T-helper 17 cell (primary cell): ENCODE measurements around the gene PLEKHA4. TPM values are rescaled to one million over a fixed set of nuclear protein-coding genes. Genes with fewer than 3 reads are reported as not detected.
A peak's percentile ranks its signal among the peaks of the same experiment; 100 is the strongest.
"Not testable (repeated sequence)": the region's sequence is repeated elsewhere in the genome, so short reads cannot be mapped to it uniquely, and the experiment has no call there.

Source experiments
- ATAC-seq: fragments of 150-1000 bp; cut with Tn5 transposase; 2 replicates; pipeline ENCODE4 v1.10.0; 2021; ENCODE audit warnings: mild to moderate bottlenecking, moderate library complexity
- DNase-seq, 3 donors: peaks; one replicate each; pipeline versions ENCODE4 v3.0.0 to v3.0.0-alpha.2; 2020 to 2021
- H3K9me3 ChIP-seq: one replicate; pipeline ENCODE4 v1.7.0; 2013; ENCODE audit warnings: low read length, mild to moderate bottlenecking; ENCODE audit not compliant: control insufficient read depth, poor library complexity, severe bottlenecking
- H3K27ac Mint-ChIP-seq: one replicate; pipeline ENCODE4 v1.8.0; 2022; ENCODE audit warnings: mild to moderate bottlenecking, moderate library complexity, mixed read lengths
- H3K27me3 Mint-ChIP-seq: one replicate; pipeline ENCODE4 v1.8.0; 2022; ENCODE audit warnings: mixed read lengths
- H3K36me3 Mint-ChIP-seq: one replicate; pipeline ENCODE4 v1.8.0; 2022; ENCODE audit warnings: low read depth, mixed read lengths
- H3K4me1 Mint-ChIP-seq: one replicate; pipeline ENCODE4 v1.8.0; 2022; ENCODE audit warnings: mild to moderate bottlenecking, mixed read lengths
- H3K4me3 Mint-ChIP-seq: one replicate; pipeline ENCODE4 v1.8.0; 2022; ENCODE audit warnings: mild to moderate bottlenecking, moderate library complexity, mixed read lengths
- total RNA-seq, 4 donors: library from RNA in 2 of 4; stranded (reverse) in 2 of 4; gene quantifications; one replicate each; pipeline ENCODE4 v1.2.3 and lab custom pipeline; 2022 to 2026

The PLEKHA4 gene, protein sequence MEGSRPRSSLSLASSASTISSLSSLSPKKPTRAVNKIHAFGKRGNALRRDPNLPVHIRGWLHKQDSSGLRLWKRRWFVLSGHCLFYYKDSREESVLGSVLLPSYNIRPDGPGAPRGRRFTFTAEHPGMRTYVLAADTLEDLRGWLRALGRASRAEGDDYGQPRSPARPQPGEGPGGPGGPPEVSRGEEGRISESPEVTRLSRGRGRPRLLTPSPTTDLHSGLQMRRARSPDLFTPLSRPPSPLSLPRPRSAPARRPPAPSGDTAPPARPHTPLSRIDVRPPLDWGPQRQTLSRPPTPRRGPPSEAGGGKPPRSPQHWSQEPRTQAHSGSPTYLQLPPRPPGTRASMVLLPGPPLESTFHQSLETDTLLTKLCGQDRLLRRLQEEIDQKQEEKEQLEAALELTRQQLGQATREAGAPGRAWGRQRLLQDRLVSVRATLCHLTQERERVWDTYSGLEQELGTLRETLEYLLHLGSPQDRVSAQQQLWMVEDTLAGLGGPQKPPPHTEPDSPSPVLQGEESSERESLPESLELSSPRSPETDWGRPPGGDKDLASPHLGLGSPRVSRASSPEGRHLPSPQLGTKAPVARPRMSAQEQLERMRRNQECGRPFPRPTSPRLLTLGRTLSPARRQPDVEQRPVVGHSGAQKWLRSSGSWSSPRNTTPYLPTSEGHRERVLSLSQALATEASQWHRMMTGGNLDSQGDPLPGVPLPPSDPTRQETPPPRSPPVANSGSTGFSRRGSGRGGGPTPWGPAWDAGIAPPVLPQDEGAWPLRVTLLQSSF
- total RNA-seq (1 to 10 TPM in 1 of 2 donors, under 1 TPM in 1; 0.42 to 3.0 TPM), total RNA-seq (lab: John Stamatoyannopoulos, UW) (1.4 to 1.6 reads per million in 2 donors)

DNA sequence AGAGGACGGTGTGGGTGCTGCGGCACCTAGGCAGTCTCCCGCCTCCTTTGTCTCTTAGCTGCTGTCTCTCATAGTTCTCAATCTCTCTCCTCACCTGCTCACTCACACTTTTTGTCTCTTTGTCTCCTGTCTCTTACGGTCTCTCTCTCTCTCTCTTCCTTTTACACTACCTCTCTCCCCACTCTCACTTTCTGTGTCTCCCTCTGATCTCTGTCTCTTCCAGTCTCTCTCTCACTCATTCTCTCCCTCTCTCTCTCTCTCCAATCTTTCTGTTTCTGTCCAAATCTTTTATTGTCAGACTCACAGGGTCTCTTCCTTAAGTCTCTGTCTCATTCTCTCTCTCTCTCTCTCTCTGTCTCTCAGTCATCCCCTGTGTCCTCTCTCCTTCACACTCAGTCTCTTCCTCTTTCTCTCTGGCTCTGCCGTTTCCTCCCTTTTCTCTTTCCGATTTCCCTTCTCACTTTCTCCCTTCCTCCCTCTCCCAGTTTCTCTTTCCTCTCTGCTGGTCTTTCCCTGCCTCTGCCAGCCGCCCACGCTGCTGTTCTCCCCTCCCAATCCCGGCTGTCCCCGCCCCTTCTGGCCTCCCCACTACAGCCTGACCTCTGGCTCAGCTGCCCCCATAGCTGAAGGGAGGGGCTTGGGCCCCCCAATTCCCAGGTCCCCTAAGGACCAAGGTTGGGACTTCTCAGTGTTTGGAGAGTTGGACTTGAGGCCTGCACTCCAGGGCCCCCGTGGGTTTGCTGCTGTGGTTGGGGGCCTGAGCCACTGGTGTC lies at the start of gene PLEKHA4:
TSS of gene PLEKHA4 (minus strand) at position 504 of the 773 bp plus-strand sequence. CDS start 997 bp downstream, outside the sequence.
- DNase-seq: no peak
- no peak for ATAC-seq
- peak within 1 kb of the TSS; percentile 57 for H3K27ac Mint-ChIP-seq
- H3K36me3 Mint-ChIP-seq: peaks cover 14% of the 10 kb centered on the region
- H3K4me3 Mint-ChIP-seq: no peak within 1 kb of the TSS
- no peaks in the 10 kb centered on the region for H3K9me3 ChIP-seq
- H3K27me3 Mint-ChIP-seq: peaks cover 21% of the 10 kb centered on the region
- H3K4me1 Mint-ChIP-seq: peaks cover 17% of the 10 kb centered on the region

DNA sequence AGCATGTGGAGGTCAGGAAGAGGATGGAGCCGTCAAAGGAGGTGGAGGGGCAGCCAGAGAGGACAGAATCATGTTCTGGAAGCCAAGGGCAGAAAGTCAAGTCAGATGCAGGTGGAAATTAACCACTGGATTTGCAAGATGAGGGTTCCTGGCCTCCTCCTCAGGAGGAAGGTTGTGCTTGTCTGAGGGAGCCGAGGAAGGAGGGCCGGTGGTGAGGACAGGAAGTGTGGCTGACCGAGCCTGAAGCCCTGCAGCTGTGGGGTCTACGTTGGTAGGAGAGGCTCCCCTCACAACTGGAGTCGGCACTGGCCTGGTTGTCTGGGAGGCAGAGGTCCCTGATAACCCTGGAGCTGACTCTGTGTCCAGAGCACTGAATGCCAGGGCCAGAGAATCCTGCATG lies 49.7 kb upstream of the PLEKHA4 start:
- Mint-ChIP-seq H3K36me3 (peaks cover 4% of the 10 kb centered on the region), H3K4me1 (peaks cover 5% of the 10 kb centered on the region), H3K27ac (peak overlapping the region; percentile 24), H3K4me3 (no peak overlapping the region), H3K27me3 (no peaks in the 10 kb centered on the region)
- H3K9me3 ChIP-seq: no peaks in the 10 kb centered on the region
- ATAC-seq (no peak), DNase-seq (no peak)

DNA sequence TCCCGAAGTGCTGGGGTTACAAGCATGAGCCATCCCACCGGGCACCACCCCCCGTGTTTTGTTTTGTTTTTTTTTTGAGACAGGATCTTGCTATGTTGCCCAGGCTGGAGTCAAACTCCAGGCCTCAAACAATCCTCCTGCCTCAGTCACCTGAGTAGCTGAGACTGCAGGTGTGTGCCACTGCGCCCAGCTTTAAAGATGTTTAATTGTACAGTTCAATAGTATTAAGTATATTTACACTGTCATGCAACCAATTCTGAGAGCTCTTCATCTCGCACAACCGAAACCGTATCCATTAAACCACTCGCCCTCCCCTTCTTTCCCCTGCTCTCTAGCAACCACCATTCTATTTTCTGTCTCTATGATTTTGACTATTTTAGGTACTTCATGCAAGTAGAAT lies 47.3 kb upstream of the PLEKHA4 start:
- DNase-seq (no peak), ATAC-seq (no peak)
- H3K4me3 Mint-ChIP-seq: no peak overlapping the region
- H3K36me3 Mint-ChIP-seq: peaks cover 4% of the 10 kb centered on the region
- H3K4me1 Mint-ChIP-seq: peaks cover 5% of the 10 kb centered on the region
- no peaks in the 10 kb centered on the region for H3K27me3 Mint-ChIP-seq
- H3K27ac Mint-ChIP-seq: peak overlapping the region; percentile 27
- no peaks in the 10 kb centered on the region for H3K9me3 ChIP-seq

DNA sequence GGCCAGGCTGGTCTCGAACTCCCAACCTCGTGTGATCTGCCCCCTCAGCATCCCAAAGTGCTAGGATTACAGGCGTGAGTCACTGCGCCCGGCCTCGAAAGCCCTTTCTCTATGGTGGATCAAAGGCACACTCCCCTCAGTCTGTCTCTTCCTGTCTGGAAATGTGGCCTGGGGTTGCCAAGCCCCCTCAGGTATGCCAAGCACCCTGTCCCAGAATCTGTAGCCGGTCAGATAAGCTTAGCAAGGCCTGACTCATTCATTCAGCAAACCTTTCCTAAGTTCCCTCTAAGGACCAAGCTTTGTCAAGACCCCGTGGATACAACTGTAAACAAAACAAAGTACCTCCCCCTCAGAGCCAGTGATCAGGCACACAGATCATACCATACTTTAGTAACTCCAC lies 45.8 kb upstream of the PLEKHA4 start:
- ATAC-seq (no peak), DNase-seq (no peak)
- no peak overlapping the region for H3K4me3 Mint-ChIP-seq
- no peak overlapping the region for H3K27ac Mint-ChIP-seq
- H3K9me3 ChIP-seq: no peaks in the 10 kb centered on the region
- H3K36me3 Mint-ChIP-seq: peaks cover 4% of the 10 kb centered on the region
- H3K4me1 Mint-ChIP-seq: peaks cover 5% of the 10 kb centered on the region
- H3K27me3 Mint-ChIP-seq: no peaks in the 10 kb centered on the region

DNA sequence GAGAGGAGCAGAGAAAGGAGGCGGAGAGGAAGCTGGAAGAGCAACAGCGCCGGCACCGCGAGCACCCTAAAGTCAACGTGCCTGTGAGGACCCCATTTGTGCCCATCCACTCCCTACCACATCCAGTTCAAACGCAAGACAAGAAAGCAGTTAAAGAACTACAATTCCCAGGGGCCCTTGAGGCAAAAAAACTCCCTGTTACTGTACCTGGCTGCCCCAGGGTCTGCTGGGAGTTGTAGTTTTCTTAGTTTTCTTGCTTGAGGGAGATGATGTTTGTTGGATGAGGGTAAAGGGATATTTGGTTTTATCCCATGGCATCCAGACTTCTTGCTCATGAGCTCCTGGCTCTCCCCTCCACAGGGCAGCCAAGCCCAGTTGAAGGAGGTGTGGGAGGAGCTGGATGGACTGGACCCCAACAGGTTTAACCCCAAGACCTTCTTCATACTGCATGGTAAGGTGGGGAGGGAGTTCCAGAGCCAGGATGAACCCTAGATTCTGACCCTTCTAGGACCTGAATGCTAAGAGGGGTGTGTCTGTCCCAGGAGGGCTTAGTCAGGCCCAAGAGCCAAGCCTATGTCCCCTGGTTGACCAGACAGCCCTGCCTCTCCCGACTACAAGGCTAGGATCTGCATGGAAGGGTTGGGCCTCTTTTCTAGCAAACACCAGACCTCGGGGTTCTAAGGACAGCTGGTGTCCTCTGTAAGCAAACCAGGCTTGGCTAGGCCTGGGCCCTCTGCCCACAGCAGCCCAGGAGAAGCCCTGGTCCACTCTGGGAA lies 44.9 kb upstream of the PLEKHA4 start:
- H3K4me3 Mint-ChIP-seq: no peak overlapping the region
- no peak overlapping the region for H3K27ac Mint-ChIP-seq
- peaks cover 4% of the 10 kb centered on the region for H3K36me3 Mint-ChIP-seq
- H3K27me3 Mint-ChIP-seq: no peaks in the 10 kb centered on the region
- no peak for DNase-seq
- H3K9me3 ChIP-seq: no peaks in the 10 kb centered on the region
- peaks cover 5% of the 10 kb centered on the region for H3K4me1 Mint-ChIP-seq
- ATAC-seq: peak; percentile 85

DNA sequence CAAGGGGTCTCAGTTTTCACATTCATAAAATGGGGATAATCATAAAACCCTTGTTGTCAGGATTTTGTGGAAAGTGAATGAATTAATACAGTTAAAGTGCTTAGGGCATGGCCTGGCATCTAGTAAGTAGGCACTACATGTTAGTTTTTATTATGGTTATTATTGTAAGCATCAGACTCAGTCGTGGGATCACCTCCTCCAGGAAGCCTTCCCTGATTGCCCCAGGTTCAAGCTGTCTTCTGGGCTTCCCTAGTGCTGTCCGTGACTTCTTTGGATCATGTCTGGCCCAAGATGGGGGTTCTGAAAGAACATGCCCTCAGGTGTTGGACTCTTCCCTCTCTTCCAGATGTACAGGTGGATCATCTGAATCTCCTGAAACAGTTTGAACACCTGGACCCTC lies 42.4 kb upstream of the PLEKHA4 start:
- Mint-ChIP-seq H3K4me1 (peaks cover 3% of the 10 kb centered on the region), H3K4me3 (no peak overlapping the region), H3K27ac (no peak overlapping the region), H3K27me3 (no peaks in the 10 kb centered on the region), H3K36me3 (peaks cover 2% of the 10 kb centered on the region)
- DNase-seq (no peak), ATAC-seq (no peak)
- no peaks in the 10 kb centered on the region for H3K9me3 ChIP-seq

DNA sequence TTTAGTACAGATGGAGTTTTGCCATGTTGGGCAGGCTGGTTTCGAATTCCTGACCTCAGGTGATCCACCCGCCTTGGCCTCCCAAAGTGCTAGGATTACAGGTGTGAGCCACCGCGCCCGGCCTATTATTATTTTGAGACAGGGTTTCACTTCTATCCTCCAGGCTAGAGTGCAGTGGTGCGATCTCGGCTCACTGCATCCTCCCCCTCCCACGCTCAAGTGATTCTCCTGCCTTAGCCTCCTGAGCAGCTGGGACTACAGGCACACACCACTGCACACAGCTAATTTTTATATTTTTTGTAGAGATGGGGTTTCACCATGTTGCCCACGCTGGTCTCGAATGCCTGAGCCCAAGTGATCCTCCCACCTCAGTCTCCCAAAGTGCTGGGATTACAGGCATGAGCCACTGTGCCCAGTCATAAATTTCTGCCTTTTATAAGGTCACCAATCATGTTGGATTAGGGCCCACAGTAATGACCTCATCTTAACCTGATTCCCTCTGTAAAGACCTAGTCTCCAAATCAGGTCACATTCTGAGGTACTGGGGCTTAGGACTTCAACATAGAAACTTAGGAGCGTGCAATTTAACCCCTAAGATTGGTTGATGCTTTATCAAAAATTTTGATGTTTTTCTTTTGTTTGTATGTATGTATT lies 41.1 kb upstream of the PLEKHA4 start:
- H3K27me3 Mint-ChIP-seq, H3K36me3 Mint-ChIP-seq, H3K4me1 Mint-ChIP-seq, ATAC-seq, H3K9me3 ChIP-seq, H3K4me3 Mint-ChIP-seq, DNase-seq, H3K27ac Mint-ChIP-seq: not testable (repeated sequence)

DNA sequence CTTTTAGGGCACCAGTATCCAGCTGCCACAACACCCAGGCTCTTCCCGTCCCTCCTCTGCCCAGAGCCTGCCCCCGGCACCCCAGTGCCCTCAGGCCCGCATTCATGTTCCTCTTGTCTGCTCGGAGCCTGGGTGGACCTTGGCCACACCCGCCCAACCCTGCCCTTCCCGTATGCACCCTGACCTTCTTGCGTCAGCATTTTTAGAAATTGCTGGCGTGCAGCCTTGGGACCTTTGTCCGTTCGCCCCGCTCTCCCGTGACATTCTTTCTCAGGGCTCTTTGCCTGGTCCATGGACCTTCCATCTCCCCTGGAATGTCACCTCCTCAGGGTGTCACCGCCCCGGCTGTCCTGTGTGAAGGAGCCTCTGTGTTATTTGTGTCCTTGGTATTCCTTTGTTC lies 39.3 kb upstream of the PLEKHA4 start:
- ATAC-seq (no peak), DNase-seq (no peak)
- no peaks in the 10 kb centered on the region for H3K27me3 Mint-ChIP-seq
- H3K36me3 Mint-ChIP-seq: no peaks in the 10 kb centered on the region
- no peaks in the 10 kb centered on the region for H3K9me3 ChIP-seq
- H3K4me3 Mint-ChIP-seq: no peak overlapping the region
- peaks cover 3% of the 10 kb centered on the region for H3K4me1 Mint-ChIP-seq
- H3K27ac Mint-ChIP-seq: no peak overlapping the region

DNA sequence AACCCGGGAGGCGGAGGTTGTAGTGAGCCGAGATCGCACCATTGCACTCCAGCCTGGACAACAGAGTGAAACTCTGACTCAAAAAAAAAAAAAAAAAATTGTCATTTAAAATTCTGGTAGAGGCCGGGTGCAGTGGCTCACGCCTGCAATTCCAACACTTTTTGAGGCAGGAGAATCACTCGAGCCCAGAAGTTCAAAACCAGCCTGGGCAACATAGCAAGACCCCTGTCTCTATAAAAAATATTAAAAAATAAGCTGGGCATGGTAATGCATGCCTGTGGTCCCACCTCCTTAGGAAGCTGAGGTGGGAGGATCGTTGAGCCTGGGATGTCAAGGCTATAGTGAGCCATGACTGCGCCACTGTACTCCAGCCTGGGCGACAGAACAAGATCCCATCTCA lies 37.9 kb upstream of the PLEKHA4 start:
- no peak for ATAC-seq
- no peaks in the 10 kb centered on the region for H3K36me3 Mint-ChIP-seq

DNA sequence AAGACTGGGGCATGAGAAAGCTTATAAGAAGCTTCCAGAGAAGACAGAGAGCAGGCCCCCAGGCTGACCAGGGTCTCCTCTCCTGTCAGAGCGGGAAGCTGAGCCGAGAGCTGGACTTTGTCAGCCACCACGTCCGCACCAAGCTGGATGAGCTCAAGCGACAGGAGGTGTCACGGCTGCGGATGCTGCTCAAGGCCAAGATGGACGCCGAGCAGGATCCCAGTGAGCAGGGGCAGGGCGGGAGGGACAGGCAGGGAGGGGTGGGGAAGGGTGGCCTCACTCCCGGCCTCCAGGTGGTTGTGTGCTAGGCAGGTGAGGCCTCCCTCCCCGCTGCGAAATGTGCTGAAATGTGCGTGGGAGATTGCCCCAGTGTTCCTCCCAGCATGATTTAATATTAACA lies 37.2 kb upstream of the PLEKHA4 start:
- H3K9me3 ChIP-seq: no peaks in the 10 kb centered on the region
- Mint-ChIP-seq H3K4me3 (no peak overlapping the region), H3K27ac (no peak overlapping the region), H3K4me1 (peaks cover 16% of the 10 kb centered on the region), H3K36me3 (no peaks in the 10 kb centered on the region), H3K27me3 (no peaks in the 10 kb centered on the region)
- DNase-seq (no peak), ATAC-seq (no peak)

More for the DNA sequence above, 37.9 kb upstream of the PLEKHA4 start:
- DNase-seq: no peak
- Mint-ChIP-seq H3K27me3 (no peaks in the 10 kb centered on the region), H3K4me3 (no peak overlapping the region), H3K27ac (no peak overlapping the region), H3K4me1 (peaks cover 11% of the 10 kb centered on the region)
- no peaks in the 10 kb centered on the region for H3K9me3 ChIP-seq

DNA sequence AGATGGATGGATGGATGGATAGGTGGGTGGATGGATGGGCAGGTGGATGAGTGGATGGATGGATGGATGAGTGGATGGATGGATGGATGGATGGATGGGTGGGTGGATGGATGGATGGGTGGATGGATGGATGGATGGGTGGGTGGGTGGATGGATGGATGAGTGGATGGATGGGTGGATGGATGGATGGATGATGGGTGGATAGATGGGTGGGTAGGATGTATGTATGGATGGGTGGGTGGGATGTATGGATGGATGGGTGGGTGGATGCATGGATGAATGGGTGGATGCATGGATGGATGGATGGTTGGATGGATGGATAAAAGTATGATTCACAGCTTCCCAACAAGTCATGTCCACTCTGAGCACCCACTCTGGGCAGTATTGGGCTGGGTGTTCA lies 35.4 kb upstream of the PLEKHA4 start:
- H3K36me3 Mint-ChIP-seq, ATAC-seq, H3K4me3 Mint-ChIP-seq, H3K9me3 ChIP-seq, H3K27me3 Mint-ChIP-seq, H3K27ac Mint-ChIP-seq, DNase-seq: not testable (repeated sequence)
- peaks cover 24% of the 10 kb centered on the region for H3K4me1 Mint-ChIP-seq

DNA sequence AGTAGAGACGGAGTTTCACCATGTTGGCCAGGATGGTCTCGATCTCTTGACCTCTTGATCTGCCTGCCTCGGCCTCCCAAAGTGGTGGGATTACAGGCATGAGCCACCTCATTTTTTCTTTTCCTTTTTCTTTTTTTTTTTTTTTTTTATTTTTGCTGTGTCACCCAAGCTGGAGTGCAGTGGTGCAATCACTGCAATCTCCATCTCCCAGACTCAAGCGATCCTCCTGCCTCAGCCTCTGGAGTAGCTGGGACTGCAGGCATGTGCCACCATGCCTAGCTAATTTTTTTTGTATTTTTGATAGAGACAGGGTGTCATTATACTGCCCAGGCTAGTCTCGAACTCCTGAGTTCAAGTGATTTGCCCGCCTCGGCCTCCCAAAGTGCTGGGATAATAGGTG lies 33.9 kb upstream of the PLEKHA4 start:
- H3K27me3 Mint-ChIP-seq, H3K4me3 Mint-ChIP-seq, ATAC-seq, H3K9me3 ChIP-seq, H3K36me3 Mint-ChIP-seq, DNase-seq: not testable (repeated sequence)
- peak overlapping the region; percentile 75 for H3K27ac Mint-ChIP-seq
- peaks cover 23% of the 10 kb centered on the region for H3K4me1 Mint-ChIP-seq
